ENCODE data around the gene GZF1.

GZF1 gene

DNA sequence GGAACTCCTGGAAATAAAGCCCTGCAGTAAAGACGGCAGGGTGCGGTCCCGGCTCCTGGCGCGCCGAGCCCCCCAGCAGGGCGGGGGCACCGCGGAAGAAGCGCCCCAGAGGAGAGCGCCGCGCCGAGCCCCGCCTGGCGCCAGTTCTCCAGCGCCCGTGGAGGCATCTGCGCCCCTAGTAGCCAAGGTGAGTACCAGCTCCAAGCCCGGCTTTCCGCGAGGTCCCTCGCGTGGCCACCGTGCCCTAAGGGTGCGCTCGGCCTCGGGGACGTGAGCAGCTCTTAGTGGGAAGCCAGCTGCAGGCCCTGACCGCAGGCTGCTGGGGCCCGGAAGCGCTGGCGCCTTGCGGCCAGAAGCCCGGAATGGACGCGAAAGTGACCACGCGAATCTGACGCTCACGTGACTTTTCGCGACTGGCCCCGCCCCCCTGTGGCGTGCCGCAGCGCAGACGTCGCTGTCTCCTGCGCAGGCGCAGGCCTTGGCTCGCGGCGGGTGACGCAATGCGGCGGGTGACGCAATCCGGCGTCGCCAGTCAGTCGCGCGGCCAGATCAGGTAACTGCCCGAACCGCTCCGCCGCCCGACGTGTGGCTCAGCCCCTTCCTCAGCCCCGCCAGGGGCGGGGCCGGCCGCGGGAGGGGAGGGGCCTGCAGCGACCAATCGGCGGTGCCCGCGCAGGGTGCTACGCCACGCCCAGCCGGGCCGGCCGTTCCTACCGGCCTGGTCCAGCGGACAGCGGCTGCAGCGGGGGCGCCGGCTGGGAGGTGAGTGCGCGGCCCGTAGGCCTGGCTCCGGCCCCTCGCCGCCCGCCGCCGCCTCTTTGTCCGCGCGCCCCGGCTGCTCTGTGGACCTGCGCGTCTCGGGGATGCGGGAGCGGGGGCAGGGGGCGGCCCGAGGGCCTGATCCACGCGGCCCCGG, at the start of gene GZF1:
Gene GZF1, plus strand, starts transcription at position 707 of the 916 bp plus-strand sequence. CDS start 2,202 bp downstream, outside the sequence.
- DNase-seq (ENCODE audit: low read depth, low spot score): peak; percentile 95

DNA sequence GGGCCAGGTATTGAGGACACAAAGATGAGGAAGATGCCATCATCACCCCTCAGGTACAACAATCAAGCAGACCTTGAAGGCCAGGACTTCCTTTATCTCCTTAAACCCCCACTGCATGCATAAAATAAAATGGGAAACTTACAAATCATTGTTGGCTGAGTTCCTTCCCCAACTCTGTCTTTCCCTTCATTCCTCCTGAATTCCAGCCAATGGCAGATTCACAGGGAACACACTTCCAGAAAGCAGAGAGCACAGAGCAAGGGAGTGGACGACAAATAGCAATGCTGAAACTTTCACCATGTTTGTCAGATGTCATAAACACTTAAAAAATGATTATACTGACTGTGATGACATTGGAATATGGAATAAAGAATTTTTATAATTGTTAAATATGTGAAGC, 48.7 kb upstream of the GZF1 start:
- no peak for DNase-seq (ENCODE audit: low read depth, low spot score)

DNA sequence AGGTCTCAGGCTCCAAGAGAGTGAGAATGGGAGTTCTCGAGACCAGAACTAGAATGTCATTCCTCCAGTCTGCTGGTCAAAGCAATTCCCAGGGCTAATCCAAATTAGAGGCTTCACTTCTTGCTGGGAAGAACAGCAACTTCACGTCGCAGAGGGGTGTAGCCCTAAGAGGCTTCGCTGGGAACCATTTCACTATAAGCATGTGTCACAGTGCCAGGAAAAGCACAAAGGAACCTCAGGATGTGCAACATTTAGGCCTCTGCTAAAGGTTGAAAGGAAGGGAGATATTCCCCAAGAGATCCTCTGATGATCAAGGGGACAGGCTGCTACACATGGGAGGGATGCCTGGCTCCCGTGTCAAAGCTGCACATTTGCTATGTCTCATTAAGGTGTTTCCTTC, 47.3 kb upstream of the GZF1 start:
- no peak for DNase-seq (ENCODE audit: low read depth, low spot score)

DNA sequence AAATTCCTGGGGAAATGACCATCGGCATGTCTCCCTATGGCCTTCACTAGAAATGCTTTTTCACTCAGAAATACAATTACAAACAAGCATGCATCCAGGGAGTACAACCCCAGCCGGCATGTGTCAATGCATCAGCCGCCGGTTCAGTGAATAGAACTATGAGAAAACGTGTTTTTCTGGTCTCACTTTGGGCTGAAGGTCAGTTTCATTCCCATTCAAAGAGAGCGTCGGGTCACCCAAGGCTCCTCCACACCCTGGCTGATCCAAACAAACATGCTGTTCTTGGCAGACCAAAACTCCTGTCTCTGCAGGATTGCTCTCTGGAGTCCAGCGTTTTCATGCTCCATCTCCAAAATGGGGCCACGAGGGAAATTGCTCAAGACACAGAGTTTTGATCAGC, 46.9 kb upstream of the GZF1 start:
- peak; percentile 69 for DNase-seq (ENCODE audit: low read depth, low spot score)

DNA sequence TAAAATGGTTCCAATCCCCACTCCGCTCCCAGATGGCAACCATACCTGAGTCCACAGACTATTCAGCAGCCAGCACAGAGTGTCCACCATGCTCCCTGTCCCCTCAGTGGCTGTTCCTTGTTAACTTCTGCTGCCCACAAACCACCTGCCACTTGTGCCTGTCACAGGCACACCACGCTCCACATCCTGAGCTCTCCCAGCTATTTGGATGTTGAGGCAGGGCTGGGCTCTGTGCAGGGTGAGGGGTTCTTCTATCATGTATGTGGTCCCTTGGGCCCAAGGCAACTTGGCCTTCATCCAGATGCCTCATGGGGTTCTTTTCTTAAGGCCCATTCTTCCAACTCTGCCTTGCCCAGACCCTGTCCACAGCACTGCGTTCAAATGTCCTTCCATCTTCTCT, 45.4 kb upstream of the GZF1 start:
- no peak for DNase-seq (ENCODE audit: low read depth, low spot score)

DNA sequence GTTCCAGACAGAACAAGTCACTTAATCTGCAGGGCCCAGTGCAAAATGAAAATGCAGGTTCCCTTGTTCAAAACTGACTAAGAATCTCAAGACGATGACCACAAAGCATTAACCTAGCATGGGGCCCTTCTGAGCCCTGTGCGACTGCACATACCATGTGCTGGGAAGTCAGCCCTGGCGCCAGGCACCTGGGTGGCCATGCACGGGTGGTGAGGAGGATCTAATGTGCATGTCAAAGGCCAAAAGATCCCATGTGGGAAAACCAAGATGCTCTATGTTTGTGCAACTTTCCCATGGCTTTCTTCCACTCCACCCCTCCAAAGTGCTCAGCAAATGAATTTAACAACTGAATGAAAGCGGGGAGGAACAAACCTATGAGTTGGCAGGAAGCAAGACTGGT, 44.9 kb upstream of the GZF1 start:
- DNase-seq (ENCODE audit: low read depth, low spot score): no peak

DNA sequence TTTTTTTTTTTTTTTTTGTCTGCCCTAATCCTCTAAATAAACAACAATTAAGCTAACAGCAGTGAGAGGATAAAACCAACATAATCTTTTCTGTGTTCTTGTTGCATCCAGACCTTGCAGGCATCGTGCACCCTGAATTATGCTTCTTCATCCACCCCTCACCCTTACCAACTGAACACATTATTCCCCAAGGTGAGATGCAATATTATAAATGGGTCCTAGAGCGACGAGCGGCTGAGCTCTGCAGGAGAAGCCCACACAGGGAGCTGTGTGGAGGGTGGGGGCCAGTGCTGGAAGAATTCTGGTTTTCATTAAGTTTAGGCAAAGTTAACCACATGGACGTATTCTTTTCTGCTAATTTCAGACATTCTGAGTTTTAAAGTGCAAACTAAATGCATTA, 43.6 kb upstream of the GZF1 start:
- no peak for DNase-seq (ENCODE audit: low read depth, low spot score)

DNA sequence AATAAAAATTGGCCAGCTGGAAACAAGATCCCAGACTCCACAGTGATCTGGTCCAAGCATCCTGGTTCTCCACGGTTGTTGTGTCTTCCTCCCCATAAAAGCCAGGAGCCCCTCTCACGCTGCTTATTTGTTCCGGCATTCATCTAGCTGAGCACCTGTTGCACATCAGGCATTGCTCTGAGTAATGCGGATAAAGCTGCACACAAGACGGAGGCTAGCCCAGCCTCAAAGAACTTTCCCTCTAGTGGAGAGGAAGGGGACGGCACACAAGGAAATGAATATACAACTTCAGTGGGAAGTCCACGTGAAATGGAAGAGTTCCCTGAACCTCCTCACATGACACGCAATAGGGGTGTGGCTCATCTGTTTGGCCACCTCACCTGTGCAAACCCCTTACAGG, 41.7 kb upstream of the GZF1 start:
- DNase-seq (ENCODE audit: low read depth, low spot score): no peak

DNA sequence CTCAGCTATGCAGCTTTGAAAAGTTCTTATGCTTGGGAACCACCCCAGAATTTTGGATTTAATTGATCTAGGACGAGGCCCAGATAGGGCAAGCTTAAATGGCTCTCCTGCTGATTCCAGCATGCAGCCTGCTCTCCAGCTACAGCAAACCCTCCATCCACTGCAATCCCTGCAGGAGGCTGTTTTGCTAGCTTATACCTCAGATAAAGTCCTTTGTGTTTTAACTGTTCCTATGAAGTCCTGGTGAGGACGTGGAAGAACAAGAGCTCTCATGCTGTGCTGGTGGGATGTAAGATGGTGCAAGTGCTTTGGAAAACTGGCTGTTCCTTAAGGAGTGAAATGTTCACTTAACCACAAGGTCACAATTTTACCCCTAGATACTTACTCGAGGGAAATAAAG, 36.9 kb upstream of the GZF1 start:
- DNase-seq (ENCODE audit: low read depth, low spot score): peak; percentile 46

DNA sequence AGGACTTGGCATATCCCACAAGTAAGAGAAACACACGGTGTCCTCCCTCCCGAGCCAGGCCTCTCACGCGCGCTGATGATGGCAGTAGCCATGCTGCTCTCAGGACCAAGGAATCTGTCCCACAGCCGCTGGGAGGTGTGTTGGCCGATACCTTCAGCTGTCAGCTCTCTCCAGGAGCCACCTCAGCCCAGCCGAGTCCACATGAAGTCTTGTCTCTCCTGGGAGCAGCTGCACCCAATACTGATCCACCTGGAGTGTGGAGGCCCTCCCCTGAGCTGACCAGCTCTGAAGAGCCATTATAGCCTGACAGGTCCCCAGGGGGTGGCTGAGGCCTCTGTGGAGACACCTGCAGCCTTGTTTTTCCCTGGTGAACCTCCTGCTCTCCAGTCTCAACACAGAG, 35.2 kb upstream of the GZF1 start:
- no peak for DNase-seq (ENCODE audit: low read depth, low spot score)

DNA sequence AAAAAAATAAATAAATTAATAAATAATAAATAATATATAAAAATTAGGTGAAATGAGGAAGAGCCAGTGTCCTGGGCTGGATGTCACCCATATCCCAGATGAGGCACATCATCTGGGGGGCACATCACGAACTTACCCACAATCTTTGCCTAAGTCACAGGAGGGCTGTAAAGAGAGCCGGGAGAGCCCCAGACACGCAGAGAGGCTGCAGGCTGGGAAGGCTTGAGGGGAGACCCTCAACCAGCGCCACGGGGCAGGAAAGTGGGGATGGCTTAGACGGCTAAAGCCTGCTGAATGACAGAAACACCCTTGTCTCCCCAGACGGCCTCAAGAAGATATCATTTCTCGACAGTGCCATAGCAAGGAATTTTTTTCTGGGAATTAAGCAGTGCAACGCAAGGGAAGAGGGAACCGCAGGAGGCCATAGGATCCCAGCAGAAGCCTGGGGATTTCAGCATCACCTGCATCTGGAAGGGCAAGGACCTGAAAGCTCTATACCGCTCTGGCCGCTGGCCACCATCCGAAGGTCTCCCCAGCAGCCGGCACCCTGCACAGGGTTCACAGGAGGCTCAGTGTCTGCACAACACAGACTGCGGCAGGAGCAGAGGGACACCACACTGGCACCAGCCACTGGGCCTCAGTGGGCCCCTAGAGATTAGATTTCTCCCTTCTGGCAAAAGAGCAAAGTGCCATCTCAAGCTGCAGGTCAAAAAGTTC, 34.2 kb upstream of the GZF1 start:
- DNase-seq (ENCODE audit: low read depth, low spot score): no peak

DNA sequence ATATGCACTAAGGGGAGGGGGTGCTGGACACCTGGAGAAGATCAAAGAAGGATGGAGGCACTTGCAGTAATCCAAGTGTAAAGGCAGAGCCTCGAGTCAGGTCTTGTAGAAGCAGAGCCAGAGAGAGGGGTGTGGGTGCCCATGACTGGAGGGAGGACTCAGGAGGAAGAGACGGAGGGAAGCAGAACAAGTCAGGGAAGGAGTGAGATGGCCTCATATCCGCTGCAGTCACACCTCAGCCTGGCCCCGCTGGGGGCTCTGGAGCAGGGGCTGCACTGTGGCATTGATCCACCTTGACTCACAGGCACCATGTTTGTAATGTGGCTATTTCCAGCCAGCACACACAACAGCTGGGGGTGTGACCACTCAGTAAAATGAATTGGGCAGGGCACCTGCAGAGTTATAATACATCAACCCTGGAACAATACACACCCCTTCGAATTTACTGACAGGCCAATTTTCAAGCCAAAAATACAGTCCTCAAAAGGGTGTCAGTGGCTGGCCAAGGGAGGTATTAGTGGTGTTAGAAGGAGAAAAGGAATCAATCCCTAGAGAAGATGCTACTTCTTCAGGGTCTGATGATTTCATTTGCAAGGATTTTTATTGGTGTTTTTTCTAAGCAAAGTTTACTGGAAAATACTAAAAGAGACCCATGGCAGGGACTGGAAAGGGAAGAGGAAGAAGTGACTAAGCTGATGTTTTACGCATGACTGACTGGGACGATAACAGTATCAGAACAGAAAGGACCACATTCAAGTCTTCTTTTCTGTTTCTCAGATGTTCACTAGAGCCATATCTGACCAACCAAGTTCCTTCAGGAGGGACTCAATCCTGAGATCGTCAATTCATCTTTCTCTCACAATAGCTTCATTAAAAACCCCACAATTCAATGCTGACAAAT, 30.3 kb upstream of the GZF1 start:
- DNase-seq (ENCODE audit: low read depth, low spot score): no peak

DNA sequence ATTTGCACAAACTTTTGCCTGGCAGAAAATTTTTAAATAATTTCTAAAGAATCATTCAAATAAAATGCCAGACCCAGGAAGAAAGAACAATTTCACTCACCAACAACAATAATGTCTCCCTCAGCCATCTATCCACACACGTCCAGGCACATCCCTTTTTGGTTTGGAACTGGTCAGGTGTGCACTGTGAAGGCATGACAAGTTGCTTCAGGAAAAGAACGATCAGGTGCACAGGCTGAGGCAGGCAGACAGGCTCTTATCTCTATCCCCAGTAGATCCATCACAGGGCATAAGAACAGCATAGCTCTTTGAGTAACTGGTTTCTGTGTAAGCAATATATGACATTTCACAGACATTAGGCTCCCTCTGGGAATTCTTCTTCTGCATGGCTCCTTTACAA, 29.5 kb upstream of the GZF1 start:
- DNase-seq (ENCODE audit: low read depth, low spot score): no peak

DNA sequence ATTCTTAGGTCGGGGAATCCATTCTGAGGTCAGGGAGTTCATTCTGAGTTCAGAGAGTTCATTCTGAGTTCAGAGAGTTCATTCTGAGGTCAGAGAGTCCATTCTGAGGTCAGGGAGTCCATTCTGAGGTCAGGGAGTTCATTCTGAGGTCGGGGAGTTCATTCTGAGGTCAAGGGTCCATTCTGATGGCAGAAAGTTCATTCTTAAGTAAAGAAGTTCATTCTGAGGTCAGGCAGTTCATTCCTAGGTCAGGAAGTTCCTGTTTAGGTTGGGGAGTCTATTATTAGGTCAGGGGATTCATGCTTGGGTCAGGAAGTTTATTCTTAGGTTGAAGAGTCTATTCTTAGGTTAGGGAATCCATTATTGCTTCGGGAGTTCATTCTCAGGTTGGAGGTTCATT, 27.9 kb upstream of the GZF1 start:
- DNase-seq (ENCODE audit: low read depth, low spot score): no peak

DNA sequence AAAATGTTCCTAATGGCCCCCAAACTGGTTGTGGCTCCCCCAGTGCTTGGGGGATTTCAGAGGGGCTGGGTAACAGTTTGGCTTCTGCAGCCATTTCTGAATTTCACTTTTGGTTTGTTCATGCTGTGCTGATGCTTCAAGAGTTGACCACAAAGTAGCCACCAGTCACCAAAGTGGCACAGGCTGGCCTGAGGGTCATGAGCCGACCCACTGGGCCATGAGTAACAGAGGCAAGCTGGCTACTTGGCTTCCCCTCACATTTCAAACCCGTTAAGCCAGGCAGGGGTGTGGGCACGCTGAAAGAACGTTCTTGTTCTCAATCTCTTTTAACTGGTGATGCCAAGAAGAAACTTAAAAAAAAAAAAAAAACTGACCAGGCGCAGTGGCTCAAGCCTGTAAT, 26.5 kb upstream of the GZF1 start:
- DNase-seq (ENCODE audit: low read depth, low spot score): no peak

DNA sequence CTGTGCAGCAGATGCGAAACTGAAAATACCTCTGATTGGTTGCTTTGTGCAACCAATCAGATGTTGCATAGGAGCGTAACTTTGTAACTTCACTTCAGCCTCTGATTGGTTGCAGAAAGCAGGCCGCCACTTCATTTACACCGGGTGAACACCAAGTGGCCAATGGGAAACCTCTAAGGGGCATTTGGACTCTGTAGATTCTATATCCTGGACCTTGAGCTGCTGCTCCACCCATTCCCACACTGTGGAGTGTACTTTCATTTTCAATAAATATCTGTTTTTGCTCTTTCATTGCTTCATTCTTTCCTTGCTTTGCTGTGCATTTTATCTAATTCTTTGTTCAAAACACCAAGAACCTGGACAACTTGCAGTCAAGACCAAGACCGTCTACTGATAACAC, 25.5 kb upstream of the GZF1 start:
- no peak for DNase-seq (ENCODE audit: low read depth, low spot score)

DNA sequence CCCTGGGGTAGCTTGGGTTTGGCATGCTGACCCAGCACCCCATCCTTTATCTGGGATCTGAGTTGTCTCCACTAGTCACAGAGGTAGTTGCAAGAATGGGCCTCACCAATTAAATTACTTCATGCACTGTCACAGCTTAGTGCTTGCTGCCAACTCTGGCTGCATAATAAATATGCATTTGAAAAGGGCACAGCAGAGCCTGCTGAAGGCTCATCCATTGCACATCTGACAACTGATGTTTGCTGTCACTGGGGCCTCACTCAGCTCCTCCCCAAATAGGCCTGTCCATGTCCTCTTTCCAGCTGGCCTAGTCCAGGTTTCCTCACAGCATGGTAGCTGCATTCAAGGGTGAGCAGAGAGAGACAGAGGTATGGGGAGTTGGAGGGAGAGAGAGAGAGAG, 24.7 kb upstream of the GZF1 start:
- DNase-seq (ENCODE audit: low read depth, low spot score): no peak

DNA sequence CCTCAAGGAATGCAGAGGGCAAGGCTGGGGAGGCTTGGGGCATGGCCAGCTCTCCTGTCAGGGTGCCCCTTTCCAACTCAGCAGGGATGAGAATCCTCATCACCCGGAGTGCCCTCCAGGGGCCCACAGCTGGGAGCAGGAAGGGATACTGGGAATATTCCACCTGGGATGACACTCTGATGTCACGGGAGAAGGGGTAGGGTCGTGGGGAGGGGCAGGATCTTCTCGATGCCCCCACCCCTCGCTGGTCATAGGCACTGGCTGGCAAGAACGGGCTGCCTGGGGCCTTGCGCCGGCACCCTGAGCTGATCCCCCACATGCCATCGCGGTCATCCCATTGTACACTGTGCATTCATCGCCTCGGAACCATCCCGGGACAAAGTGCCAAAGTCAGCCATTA, 22.0 kb upstream of the GZF1 start:
- no peak for DNase-seq (ENCODE audit: low read depth, low spot score)

DNA sequence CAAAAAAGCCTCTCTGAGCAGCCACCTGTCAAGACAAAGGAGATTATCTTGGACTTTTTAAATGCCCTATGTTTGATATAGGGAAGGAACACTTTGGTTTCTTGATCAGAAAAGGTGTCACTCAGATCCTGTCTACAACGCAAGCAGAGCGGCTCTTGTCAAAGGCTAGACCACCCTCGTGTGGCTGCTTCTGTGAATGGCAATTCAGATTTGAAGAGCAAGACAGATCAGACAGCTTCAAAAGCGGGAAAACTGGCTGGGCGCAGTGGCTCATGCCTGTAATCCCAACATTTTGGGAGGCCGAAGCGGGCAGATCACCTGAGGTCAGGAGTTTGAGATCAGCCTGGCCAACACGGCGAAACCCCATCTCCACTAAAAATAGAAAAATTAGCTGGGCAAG, 21.5 kb upstream of the GZF1 start:
- peak; percentile 62 for DNase-seq (ENCODE audit: low read depth, low spot score)

DNA sequence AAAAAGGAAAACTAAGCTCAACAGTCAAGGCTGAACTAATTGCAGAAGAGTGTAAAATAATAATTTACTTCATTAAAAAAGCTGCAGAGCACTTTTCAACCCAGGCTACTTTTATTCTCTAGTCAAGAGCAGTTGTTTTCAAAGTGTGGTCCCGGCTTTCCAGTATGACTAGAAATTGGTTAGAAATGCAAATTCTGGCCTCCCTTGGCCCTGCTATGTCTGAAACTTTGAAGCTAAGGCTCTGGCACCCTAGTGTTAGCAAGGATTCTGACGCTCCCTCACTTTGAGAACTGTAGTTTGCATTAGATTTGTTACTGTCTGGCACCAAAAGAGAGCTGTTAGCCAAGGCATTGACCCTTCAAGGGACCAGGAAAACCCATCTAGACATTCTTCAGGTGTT, 20.9 kb upstream of the GZF1 start:
- DNase-seq (ENCODE audit: low read depth, low spot score): no peak

DNA sequence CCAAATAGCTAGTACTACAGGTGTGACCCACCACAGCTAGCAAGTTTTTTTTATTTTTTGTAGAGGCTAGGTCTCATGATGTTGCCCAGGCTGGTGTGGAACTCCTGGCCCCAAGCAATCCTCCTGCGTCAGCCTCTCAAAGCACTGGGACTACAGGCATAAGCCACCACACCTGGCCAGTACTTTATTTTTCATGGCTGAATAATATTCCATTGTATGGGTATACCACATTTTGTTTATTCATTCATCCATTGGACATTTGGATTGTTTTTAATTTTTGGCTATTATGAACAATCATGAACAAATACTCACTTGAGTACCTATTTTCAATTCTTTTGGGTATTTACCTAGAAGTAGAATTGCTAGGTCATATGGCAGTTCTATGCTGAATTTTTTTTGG, 18.4 kb upstream of the GZF1 start:
- no peak for DNase-seq (ENCODE audit: low read depth, low spot score)

DNA sequence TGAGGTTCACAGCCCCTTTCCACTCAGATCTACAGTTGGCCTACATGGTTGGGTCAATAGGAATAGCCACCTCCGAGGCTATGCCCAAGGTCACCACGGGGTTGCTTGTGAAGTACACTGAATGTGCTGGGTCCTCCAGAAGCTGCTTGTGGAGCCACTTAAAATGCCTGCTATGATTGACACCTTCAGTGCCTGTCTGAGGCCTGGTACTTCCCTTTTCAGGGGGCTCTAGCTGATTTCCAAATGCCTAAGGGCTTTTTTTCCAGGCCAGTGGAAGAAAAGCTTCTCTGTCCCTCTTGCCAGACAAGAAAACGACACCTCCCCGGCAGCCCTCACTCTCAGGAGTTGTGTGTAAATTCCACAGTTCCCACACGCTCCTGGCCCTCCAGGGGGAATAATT, 17.6 kb upstream of the GZF1 start:
- no peak for DNase-seq (ENCODE audit: low read depth, low spot score)
